ENCODE measurements around the gene RNF19B. TPM values are rescaled to one million over a fixed set of nuclear protein-coding genes. Genes with fewer than 3 reads are reported as not detected.
A peak's percentile ranks its signal among the peaks of the same experiment; 100 is the strongest.

Gene RNF19B
- total RNA-seq, 4 donors from 2014 or later = 28.1 to 62.1 (median 54.6) TPM

DNA sequence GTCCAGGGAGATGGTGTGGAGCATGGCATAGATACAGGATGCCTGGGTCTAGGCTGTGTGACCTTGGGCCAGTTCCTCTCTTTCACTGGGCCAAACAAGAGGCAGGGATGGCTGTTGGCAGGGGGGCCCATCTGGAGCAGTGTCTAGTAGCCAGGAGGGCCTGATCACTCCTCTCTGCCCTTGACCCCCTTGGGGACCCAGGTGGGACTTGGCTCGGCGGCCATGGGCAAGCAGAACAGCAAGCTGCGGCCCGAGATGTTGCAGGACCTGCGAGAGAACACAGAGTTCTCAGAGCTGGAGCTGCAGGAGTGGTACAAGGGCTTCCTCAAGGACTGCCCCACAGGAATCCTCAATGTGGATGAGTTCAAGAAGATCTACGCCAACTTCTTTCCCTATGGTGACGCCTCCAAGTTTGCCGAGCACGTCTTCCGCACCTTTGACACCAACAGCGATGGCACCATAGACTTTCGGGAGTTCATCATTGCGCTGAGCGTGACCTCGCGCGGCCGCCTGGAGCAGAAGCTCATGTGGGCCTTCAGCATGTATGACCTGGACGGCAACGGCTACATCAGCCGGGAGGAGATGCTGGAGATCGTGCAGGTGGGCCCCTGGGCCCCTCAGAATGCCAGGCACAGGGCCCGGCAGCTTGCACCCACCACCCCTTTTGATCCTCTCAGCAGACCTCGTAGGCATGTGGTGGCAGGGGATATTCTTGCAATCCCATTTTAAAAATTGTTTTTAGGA, 75.8 kb downstream of the RNF19B start:
- no peaks in the 10 kb centered on the region for H3K36me3 ChIP-seq
- H3K4me1 ChIP-seq = peaks cover 0 to 30% (median 7%) of the 10 kb centered on the region in 4 donors
- no peaks in the 10 kb centered on the region for H3K9me3 ChIP-seq
- TF ChIP-seq, protein P1, sequence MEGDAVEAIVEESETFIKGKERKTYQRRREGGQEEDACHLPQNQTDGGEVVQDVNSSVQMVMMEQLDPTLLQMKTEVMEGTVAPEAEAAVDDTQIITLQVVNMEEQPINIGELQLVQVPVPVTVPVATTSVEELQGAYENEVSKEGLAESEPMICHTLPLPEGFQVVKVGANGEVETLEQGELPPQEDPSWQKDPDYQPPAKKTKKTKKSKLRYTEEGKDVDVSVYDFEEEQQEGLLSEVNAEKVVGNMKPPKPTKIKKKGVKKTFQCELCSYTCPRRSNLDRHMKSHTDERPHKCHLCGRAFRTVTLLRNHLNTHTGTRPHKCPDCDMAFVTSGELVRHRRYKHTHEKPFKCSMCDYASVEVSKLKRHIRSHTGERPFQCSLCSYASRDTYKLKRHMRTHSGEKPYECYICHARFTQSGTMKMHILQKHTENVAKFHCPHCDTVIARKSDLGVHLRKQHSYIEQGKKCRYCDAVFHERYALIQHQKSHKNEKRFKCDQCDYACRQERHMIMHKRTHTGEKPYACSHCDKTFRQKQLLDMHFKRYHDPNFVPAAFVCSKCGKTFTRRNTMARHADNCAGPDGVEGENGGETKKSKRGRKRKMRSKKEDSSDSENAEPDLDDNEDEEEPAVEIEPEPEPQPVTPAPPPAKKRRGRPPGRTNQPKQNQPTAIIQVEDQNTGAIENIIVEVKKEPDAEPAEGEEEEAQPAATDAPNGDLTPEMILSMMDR (IDR thresholded peaks at IDR 0.05) = no peak
- no peak for TF ChIP-seq POLR2A (IDR thresholded peaks at IDR 0.05)
- H3K27me3 ChIP-seq = peaks cover 0 to 16% of the 10 kb centered on the region in 2 donors
- peak in 1 of 3 donors; percentile 29 for DNase-seq
- H3K27ac ChIP-seq = no peak overlapping the region
- no peak overlapping the region for H3K4me3 ChIP-seq

DNA sequence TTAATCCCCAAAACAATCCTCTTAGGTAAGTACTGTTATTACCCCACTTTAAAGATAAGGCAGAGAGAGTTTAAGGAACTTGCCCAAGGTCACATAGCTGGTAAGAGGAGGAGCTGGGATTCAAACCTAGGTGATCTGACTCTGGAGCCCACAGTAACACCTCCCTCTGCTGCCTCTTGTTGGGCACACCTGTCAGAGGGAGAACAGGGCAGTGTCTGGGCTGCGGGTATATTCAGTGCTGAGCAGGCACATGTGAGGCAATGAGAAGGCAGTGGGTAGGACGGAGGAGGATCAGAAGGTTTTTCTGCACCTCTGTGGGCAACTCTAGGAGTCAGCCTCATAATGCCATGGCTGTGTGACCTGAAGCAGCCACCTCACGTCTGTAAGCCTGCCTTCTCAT, 76.5 kb downstream of the RNF19B start:
- H3K4me3 ChIP-seq = no peak overlapping the region
- no peak overlapping the region for H3K27ac ChIP-seq
- no peak for DNase-seq
- peaks cover 0 to 16% of the 10 kb centered on the region in 2 donors for H3K27me3 ChIP-seq
- H3K36me3 ChIP-seq = no peaks in the 10 kb centered on the region
- no peak for TF ChIP-seq POLR2A (IDR thresholded peaks at IDR 0.05)
- TF ChIP-seq, protein P1 (IDR thresholded peaks at IDR 0.05) = no peak
- H3K9me3 ChIP-seq = no peaks in the 10 kb centered on the region
- H3K4me1 ChIP-seq = peaks cover 0 to 23% (median 5%) of the 10 kb centered on the region in 4 donors

DNA sequence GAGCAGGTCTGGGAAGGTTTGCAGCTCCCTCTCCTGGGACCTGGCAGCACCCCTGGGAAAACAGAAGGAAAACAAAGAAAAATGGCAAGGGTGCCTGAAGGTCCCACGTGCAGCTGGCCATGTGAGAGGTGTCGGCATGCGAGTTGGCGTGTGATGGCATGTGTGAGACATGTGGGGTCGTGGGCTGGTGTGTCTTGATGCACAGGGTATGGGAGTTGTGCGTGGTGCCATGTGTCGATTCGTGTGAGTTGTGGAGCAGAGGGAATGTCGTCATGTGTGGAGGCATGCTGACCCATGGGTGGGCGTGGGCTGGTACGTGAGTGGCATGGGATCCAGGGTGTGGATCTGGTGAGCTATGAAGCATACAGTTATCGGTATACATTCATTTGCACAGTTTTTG, 77.0 kb downstream of the RNF19B start:
- peaks cover 0 to 18% (median 3%) of the 10 kb centered on the region in 4 donors for H3K4me1 ChIP-seq
- TF ChIP-seq, protein P1 (IDR thresholded peaks at IDR 0.05) = no peak
- TF ChIP-seq POLR2A (IDR thresholded peaks at IDR 0.05) = no peak
- no peak for DNase-seq
- H3K27me3 ChIP-seq = peaks cover 0 to 16% of the 10 kb centered on the region in 2 donors
- no peaks in the 10 kb centered on the region for H3K9me3 ChIP-seq
- H3K4me3 ChIP-seq = no peak overlapping the region
- H3K27ac ChIP-seq = no peak overlapping the region
- H3K36me3 ChIP-seq = no peaks in the 10 kb centered on the region

DNA sequence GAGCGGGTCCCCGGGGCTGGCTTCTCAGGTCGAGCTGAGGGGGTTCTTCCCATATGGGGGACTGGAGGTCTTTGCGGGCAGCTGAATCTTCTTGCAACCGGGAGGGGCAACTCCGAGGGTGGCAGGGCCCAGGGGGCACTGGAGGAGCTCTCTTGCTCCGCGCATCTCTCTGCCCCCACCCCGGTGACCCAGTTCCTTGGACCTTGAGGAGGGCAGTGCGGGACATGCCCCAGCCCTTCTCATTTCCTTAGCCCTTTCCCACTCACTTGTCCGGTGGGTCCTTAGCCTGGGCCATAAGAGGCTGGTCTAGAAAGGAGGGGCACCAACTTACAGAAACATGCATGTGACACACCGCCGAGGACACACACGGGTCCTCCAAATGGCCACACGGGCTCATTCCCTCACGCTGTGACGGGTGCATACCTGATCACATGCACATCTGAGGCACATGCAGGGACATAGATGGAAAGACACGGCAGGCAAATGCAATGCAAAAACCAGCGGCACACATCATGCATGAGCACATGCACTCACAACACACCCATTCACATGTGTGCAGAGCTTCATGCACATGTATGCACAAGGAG, 77.7 kb downstream of the RNF19B start:
- no peak overlapping the region for H3K27ac ChIP-seq
- TF ChIP-seq, protein P1 (IDR thresholded peaks at IDR 0.05) = no peak
- TF ChIP-seq POLR2A (IDR thresholded peaks at IDR 0.05) = no peak
- H3K36me3 ChIP-seq = no peaks in the 10 kb centered on the region
- H3K4me1 ChIP-seq = peaks cover 0 to 19% (median 3%) of the 10 kb centered on the region in 4 donors
- peaks cover 0 to 16% of the 10 kb centered on the region in 2 donors for H3K27me3 ChIP-seq
- H3K9me3 ChIP-seq = no peaks in the 10 kb centered on the region
- H3K4me3 ChIP-seq = peak overlapping the region in 2 of 4 donors; percentile 25 to 35
- DNase-seq = peak in 1 of 3 donors; percentile 42

Other genes starting within 250 kb of the RNF19B start
- 10 to 100 TPM; 29.6 to 93.3 (median 50.4) TPM for gene YARS1, start 147.5 kb downstream of the RNF19B start, total RNA-seq
- 100 to 1,000 TPM in 1 of 4 donors, 10 to 100 TPM in 3; 44.3 to 178 (median 58.1) TPM for gene S100PBP, start 147.2 kb downstream of the RNF19B start, total RNA-seq
- gene FNDC5, start 93.9 kb downstream of the RNF19B start, total RNA-seq = 1 to 10 TPM in 1 of 4 donors, not detected in 3; 1.8 TPM
- gene HPCA, start 78.3 kb downstream of the RNF19B start, total RNA-seq = under 1 TPM in 1 of 4 donors, not detected in 3; 0.53 TPM
- 100 to 1,000 TPM; 228 to 892 (median 538) TPM for gene TMEM54, start 63.4 kb downstream of the RNF19B start, total RNA-seq
- gene AK2, start 72.1 kb upstream of the RNF19B start, total RNA-seq = 100 to 1,000 TPM; 273 to 366 (median 293) TPM
- gene AZIN2, start 116.3 kb upstream of the RNF19B start, total RNA-seq = 10 to 100 TPM in 1 of 4 donors, 1 to 10 TPM in 2, under 1 TPM in 1; 0.95 to 26.4 (median 2.2) TPM
- gene TRIM62, start 217.2 kb upstream of the RNF19B start, total RNA-seq = 10 to 100 TPM in 3 of 4 donors, 1 to 10 TPM in 1; 3.5 to 22.8 (median 17.9) TPM